DMS114 treated with DMSO at 0.1 percent for 48 hours (cell line): Measurements from ENCODE around the gene KCP.

Experiments
- DNase-seq: peaks from one replicate; lab custom pipeline; 2025; ENCODE audit not compliant: unreplicated experiment; lab: John Stamatoyannopoulos, UW

Gene KCP

GRCh38 chr7:128888756-128889095 is 21.8 kb downstream of the KCP start:
- no peak for DNase-seq

- no peak for DNase-seq
These were observed 22.3 kb downstream of the KCP start for GRCh38 chr7:128888039-128888755.

- no peak for DNase-seq
These were observed 23.1 kb downstream of the KCP start for GRCh38 chr7:128887169-128888038.

GRCh38 chr7:128886391-128887168 is 23.9 kb downstream of the KCP start:
- DNase-seq: no peak

- DNase-seq: no peak
These were observed 24.9 kb downstream of the KCP start for GRCh38 chr7:128885370-128886187.

GRCh38 chr7:128884561-128885369 is 25.7 kb downstream of the KCP start:
- DNase-seq: no peak

GRCh38 chr7:128883622-128884448 is 26.7 kb downstream of the KCP start:
- peak; percentile 40 for DNase-seq

GRCh38 chr7:128882134-128882533 is 28.4 kb downstream of the KCP start:
- DNase-seq: no peak

GRCh38 chr7:128881458-128882125 is 28.9 kb downstream of the KCP start:
- DNase-seq: no peak

- DNase-seq: no peak
These were observed 29.6 kb downstream of the KCP start for GRCh38 chr7:128880791-128881457.

- DNase-seq: peak; percentile 19
These were observed 30.4 kb downstream of the KCP start for GRCh38 chr7:128879939-128880746.

- no peak for DNase-seq
These were observed 31.0 kb downstream of the KCP start for GRCh38 chr7:128879461-128879938.

GRCh38 chr7:128878226-128879105 is 32.0 kb downstream of the KCP start:
- DNase-seq: no peak

GRCh38 chr7:128877756-128878120 is 32.8 kb downstream of the KCP start:
- DNase-seq: no peak

- no peak for DNase-seq
These were observed 33.3 kb downstream of the KCP start for GRCh38 chr7:128876978-128877755.
